Epithelial cell of proximal tubule (primary cell): ENCODE measurements around the gene TMPRSS7. TPM values are rescaled to one million over a fixed set of nuclear protein-coding genes. Genes with fewer than 3 reads are reported as not detected.

ENCODE experiments used
- DNase-seq: peaks from one replicate; pipeline ENCODE4 v3.0.0-alpha.2; 2011; ENCODE audit warnings: low read depth
- H3K4me3 ChIP-seq: 2 replicates; pipeline ENCODE4 v1.5.1; 2011; ENCODE audit warnings: low read depth, mild to moderate bottlenecking, low read length
- CTCF ChIP-seq: conservative IDR thresholded peaks from 2 replicates; pipeline ENCODE4 v1.5.1; 2012; ENCODE audit warnings: low read depth, mild to moderate bottlenecking, low read length
- total RNA-seq: library from RNA; depleted of rRNA; stranded (reverse); fragments of >200 nt; gene quantifications from 2 replicates; pipeline ENCODE4 v1.2.3, GENCODE V29; 2015

The TMPRSS7 gene
- total RNA-seq: not detected in 2 replicates

- DNase-seq: no peak
- no peak for TF ChIP-seq CTCF
- no peak within 1 kb of the TSS for H3K4me3 ChIP-seq
Observed at GRCh38 chr3:112034436-112034835, at the start of gene TMPRSS7. Gene TMPRSS7, plus strand, starts transcription at chr3:112034736. Its CDS starts 110 bp downstream, at chr3:112034846.

- no peak overlapping the region for H3K4me3 ChIP-seq
- DNase-seq: no peak
- no peak for TF ChIP-seq CTCF
Observed at GRCh38 chr3:111986800-111987199, 47.7 kb upstream of the TMPRSS7 start.

GRCh38 chr3:111989061-111989678, 45.4 kb upstream of the TMPRSS7 start:
- H3K4me3 ChIP-seq: no peak overlapping the region
- TF ChIP-seq CTCF: peak; percentile 89
- DNase-seq: no peak

- TF ChIP-seq CTCF: no peak
- H3K4me3 ChIP-seq: no peak overlapping the region
- no peak for DNase-seq
Observed at GRCh38 chr3:111993038-111993437, 41.5 kb upstream of the TMPRSS7 start.

GRCh38 chr3:111998636-111999483, 35.7 kb upstream of the TMPRSS7 start, which contains the start of gene TAGLN3:
Gene TAGLN3, plus strand, starts transcription at chr3:111998922. Its CDS starts 501 bp downstream, at chr3:111999423.
- no peak for TF ChIP-seq CTCF
- peak within 1 kb of the TSS; percentile 74 for H3K4me3 ChIP-seq
- DNase-seq: no peak

GRCh38 chr3:111999484-112000324, 34.8 kb upstream of the TMPRSS7 start:
- TF ChIP-seq CTCF: no peak
- DNase-seq: no peak
- H3K4me3 ChIP-seq: peak overlapping the region; percentile 74
